Activated CD4-positive, CD25-positive, alpha-beta regulatory T cell treated with anti-CD3 and anti-CD28 coated beads, Interleukin-2, amount 50 U/mL, for 16 hours (primary cell): ENCODE data around the gene PRSS12.
"Not testable (repeated sequence)": the region's sequence is repeated elsewhere in the genome, so short reads cannot be mapped to it uniquely, and the experiment has no call there.

Source experiments
- DNase-seq: peaks from one replicate; pipeline ENCODE4 v3.0.0-alpha.2; 2020; ENCODE audit warnings: low read depth, low spot score

The PRSS12 gene, protein sequence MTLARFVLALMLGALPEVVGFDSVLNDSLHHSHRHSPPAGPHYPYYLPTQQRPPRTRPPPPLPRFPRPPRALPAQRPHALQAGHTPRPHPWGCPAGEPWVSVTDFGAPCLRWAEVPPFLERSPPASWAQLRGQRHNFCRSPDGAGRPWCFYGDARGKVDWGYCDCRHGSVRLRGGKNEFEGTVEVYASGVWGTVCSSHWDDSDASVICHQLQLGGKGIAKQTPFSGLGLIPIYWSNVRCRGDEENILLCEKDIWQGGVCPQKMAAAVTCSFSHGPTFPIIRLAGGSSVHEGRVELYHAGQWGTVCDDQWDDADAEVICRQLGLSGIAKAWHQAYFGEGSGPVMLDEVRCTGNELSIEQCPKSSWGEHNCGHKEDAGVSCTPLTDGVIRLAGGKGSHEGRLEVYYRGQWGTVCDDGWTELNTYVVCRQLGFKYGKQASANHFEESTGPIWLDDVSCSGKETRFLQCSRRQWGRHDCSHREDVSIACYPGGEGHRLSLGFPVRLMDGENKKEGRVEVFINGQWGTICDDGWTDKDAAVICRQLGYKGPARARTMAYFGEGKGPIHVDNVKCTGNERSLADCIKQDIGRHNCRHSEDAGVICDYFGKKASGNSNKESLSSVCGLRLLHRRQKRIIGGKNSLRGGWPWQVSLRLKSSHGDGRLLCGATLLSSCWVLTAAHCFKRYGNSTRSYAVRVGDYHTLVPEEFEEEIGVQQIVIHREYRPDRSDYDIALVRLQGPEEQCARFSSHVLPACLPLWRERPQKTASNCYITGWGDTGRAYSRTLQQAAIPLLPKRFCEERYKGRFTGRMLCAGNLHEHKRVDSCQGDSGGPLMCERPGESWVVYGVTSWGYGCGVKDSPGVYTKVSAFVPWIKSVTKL

DNA sequence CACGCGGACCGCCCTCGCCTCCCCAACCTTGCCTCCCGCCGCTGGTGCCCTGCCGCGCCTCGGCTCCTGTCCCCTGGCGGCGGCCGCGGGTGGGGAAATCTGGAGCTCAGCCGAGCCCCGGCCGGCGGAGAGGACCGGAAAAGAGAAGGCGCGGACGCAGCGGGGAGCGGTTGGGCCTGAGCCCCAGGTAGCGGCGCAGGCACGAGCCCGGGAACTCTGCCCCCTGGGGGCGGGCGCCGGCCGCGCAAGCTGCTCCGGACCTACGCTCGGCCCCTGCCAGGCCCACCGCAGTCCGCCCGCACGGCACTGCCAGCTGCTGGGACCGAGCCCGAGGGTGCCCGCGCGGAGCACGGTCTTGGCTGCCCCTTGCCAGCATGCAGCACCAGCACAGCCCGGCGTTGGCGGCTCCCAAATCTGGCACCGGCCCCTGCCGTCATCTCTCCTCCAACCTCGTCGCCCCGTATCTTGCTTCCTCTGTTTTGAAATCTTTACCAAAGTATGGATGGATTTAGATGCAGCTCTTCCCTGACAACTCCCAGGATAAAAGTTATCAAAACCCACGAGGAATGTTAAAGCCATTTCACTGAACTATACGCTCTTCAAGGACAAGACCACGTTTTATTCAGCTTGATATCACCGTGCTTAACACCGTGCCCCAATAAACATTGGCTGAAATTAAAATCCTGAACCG lies at the start of gene PRSS12:
TSS of gene PRSS12 (minus strand) at position 161 of the 691 bp plus-strand sequence. CDS start 283 bp downstream, outside the sequence.
- no peak for DNase-seq

DNA sequence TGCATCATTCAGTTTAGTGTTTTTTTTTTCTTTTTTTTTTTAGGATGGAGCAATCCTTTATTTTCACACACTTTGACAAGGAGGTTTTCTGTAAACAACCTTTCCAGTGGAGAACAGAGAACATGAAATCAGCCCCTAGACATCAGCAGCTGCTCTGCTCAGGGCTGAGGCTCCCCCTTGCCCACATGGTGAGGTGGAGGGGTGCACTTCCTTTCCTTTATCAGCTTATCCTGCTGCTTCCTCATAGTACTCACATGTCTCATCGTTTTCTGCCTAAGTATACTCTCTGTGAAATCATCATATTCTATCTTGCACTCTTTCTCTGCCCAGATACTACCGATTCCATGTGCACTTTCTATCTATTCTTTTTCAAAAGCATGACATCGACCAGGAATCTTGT lies 47.6 kb upstream of the PRSS12 start:
- no peak for DNase-seq

DNA sequence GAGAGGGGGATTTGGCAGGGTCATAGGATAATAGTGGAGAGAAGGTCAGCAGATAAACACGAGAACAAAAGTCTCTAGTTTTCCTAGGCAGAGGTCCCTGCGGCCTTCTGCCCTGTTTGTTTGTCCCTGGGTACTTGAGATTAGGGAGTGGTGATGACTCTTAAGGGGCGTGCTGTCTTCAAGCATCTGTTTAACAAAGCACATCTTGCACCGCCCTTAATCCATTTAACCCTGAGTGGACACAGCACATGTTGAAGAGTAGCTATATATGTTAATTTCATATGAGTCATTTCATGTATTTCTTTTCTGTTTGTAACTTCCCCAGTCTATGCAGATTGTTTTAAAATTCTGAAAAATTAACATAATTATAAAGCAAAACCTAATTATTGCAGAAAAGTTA lies 47.1 kb upstream of the PRSS12 start:
- DNase-seq, result not testable (repeated sequence)

DNA sequence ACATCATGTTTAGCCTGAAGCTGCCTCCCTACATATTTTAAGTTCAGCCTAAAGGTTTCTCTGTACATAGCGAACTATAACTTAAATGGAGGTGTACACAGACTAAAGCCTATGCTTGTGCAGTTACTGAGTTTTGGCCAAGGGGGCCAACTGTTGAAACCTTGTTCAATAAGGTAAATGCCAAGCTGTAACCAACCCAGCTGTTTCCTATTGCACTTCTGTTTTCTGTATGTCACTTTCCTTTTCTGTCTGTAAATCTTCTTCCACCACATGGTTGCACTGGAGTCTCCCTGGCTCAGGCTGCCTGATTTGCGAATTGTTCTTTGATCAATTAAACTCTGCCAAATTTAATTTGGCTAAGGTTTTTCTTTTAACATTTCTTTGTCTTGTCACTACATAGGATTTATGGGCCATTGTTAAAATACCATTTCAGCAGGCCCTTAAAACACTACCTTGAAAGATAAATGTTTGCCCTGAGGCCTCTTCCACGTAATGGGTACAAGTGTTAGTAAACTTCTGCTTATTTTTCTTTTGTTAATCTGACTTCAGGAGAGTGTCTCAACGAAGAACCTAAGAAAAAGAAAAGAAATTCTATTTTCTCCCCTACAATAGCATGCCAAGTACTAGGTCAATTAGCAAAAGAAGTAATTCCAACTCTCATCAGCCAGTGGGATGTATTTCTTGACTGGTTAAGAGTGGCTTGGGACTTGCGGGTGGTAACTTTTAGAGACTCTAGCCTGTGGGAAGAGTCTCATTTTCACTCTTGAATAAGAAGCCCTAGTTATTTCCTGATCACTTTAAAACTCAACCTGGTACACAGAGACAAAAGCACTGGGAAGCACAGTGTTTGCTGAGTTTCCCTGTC lies 45.7 kb upstream of the PRSS12 start:
- DNase-seq, result no peak

DNA sequence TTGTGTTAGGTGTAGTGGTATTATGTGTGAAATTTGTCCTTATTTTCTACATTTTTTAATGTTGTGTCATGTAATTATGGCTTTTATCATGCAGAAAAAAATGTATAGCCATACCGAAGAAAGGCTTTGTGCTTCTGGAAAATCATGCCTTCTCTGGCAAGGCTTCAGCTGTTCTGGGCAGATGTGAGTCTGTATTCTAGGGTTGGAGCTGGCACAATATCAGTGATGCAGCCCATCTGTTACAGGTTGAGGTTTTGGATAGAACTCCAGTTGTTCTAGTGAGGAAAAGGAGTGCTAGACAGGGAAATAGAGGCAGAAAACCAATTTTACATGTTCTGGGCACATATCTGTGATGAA lies 44.8 kb upstream of the PRSS12 start:
- no peak for DNase-seq

DNA sequence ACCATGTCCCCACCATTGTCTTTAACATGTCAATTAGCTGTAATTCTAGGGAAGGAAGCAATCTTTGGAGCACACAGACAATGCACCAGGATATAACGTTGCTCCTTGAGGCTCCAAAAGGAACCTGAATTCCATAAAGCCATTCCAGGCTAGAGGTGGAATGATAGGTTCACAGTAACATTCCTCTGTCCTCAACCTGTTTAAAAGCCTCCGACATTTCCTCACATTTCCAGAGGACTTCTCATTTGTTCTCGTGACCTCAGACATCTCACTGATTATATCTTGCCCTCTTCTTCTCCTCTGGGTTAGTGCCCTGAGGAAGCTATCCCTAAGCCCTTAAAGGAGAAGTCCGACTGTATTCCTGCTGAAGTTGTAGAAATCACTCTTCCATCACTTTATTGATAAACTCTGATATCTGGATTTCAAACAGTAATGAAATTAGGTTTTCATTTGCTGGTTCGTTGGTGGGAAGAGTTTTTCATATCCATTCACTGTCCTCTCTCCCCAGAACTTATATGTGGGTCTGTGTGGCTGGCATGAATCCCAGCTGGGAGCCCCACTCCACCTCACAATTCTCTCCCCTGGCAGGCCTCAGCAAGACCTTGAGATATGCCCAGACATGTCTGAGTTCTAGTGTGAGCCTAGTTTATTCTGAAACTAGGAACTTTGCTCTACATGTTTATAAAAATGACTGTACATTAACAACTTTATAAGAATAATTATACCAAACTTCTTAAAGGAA lies 44.2 kb upstream of the PRSS12 start:
- no peak for DNase-seq

DNA sequence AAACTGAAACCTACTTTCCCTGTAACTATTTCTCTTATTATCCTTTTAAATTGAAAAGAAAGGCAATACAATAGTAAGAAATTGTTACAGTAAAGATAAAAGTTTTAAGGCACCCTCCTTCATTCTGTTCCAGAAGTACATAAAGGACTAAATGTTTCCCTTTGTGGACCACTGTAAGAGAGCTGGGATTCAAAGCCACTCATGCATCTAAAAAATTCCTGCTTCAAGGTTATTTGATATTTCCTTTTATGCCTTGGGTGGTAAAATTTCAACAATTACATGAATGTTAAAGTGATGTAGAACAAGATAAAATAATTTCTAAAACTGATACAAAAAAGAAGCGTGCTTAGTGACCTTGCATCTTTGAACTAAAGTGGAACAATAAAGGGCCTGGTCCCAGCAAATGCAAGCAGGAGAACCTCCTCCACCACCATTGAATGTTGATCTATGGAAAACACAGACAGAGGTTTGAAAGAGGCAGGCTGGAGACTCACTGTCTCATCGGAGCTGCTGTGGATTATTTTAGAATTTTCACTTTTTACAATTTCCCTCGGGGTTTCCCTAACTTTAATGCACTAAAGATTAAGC lies 42.3 kb upstream of the PRSS12 start:
- no peak for DNase-seq

DNA sequence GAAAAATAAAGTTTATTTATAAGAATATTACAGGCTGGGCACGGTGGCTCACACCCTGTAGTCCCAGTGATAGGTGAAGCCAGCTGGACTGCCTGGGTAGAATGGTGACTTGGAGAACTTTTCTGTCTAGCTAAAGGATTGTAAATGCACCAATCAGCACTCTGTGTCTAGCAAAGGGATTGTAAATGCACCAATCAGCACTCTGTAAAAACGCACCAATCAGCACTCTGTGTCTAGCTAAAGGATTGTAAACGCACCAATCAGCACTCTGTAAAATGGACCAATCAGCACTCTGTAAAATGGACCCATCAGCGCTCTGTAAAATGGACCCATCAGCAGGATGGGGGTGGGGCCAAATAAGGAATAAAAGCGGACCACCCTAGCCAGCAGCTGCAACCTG lies 39.7 kb upstream of the PRSS12 start:
- not testable (repeated sequence) for DNase-seq

DNA sequence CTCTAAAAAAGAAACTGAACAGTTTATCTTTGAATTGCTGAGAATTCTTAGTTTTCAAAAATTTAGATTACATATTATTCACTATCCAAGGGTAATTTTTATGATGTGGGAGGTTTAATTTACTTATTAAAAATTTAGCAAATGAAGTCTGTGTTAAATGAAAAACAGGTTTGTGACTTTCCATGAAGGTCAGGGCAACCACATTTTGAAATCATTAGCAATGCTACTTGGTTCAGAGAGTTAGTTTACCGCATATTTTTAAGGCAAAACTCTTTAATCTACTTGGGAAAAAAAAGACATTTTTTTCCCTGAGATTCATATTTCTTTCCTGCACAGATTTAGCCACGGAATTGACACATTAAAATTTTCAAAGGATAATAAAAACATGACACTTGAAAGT lies 37.3 kb upstream of the PRSS12 start:
- DNase-seq, result no peak

DNA sequence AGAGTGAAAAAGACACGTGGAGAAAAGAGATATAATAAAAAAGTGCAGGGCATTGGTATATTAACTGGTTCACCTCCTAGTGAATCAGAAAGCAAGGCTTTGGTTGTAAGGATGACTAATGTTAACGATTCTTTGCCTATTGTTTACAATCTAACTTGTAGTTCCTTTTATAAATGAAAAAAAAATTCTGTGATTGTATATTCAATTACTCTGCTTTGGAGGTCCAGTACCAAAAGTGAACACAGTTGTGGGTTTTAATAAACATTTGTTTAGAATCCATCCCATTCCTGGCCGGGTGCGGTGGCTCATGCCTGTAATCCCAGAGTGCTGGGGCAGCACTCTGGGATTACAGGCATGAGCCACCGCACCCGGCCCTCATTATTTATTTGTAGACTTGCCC lies 36.9 kb upstream of the PRSS12 start:
- no peak for DNase-seq

DNA sequence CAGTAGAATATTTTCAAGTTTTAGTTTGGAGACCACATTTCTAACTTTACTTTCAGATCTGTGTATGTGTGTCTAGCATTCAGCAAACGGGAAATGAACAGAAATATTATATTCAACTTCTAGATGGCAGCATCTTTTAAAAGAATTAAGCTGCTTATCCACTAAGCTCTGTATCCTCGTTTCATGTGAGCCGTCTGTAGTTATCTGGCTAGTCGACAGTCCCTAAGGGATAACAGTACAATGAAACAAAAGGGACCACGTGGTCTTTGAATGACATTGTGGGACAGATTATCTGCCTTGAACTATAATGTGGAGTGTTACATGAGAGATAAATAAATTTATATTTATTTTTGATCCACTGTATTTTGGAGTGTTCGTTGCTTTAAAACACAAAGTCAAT lies 35.8 kb upstream of the PRSS12 start:
- no peak for DNase-seq

DNA sequence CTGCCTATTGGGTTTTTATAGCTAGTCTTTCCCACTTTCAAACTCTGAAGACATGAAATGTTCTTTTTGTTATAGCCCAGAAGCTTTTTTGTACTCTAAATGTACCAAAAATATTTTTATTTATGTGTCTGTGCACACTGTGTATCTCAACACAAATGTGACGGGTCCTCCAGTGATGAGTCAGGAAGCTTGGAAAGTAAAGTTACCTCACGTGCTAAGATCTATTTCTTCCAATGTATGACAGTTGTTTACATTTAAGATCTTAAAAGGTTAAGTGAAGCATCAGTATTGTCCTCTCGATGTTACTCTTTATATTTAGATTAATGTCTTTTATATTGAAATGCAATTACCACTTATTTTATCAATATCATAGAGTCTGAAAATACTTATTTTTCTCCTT lies 29.1 kb upstream of the PRSS12 start:
- DNase-seq, result no peak

DNA sequence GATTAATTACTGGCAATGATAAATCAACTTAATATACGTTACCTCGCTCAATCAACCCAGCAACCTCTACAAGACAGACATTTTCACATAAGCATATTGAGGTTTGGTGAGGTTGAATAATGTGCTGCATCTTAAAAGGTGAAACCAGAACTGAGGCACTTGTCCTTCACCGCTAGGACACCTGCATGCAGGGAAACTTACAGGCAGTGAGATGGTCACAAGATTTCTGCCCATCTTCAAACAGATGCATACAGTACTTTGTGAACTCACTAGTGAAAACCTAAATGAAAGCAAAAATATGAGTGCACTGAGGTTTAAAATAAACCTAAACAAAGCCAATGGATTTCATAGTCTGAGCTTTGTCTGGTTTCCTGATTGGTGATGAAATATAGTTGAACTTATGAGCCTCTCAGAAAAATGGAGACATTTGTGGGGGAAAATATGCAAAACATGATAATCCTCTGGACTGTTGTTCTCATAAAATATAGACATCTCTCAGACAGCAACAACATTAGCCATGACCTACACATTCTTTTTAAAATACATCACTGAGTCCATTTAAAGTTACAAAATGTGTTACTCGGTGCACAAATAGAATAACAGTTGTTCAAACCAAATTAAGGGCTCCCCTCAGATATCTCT lies 20.9 kb upstream of the PRSS12 start:
- no peak for DNase-seq

DNA sequence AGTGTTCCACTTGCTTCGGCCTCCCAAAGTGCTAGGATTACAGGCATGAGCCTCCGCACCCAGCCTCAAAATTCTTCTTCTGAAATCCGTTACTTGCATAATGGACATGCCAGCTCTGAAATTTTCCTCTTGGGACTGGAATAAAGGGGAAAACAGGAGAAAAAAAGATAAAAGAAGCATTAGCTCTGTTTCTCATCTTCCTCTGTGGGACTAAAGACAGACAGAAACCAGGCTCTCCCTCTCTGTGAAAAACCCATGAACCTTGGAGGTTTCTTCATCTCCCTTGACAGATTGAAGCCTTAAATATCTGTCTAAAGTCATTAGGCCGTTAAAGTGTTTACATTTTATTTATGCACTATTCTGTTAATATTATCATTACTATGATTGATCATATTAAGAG lies 19.4 kb upstream of the PRSS12 start:
- DNase-seq, result no peak

DNA sequence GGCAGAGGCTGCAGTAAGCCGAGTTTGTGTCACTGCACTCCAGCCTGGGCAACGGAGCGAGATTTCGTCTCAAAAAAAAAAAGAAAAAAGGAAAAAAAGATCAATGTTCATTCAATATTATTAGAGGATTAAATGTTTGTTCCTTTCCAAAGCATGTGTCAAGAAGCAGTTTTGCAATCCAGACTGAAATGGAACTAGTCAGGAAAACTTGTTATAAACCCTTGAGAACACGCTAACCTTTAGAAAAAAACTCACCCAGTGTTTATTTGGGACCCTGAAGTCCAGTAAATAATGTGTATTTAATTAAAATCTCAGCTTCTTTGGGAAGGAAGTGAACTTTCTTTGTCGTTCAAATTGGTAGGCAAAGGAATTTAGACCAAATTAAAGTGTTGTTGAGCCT lies 16.4 kb upstream of the PRSS12 start:
- DNase-seq, result no peak

DNA sequence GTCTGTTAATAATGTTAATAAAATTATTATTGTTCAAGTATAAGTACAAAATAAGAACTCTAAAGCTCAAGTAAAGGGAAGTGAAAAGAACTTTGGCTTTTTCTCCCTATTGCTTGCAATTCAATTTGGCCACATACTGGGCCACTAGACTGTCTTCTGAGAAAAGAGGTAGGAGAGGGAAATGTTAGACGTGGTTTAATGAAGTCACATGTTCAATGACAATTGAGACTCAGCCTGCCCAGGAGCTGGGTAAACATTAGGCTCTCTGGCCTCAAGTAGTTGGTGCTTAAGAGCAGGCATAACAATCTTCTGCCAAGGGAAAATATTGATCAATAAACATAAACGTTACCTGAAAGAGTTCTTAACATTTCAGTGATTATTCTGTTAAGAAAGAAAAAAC lies 15.1 kb upstream of the PRSS12 start:
- DNase-seq, result no peak

DNA sequence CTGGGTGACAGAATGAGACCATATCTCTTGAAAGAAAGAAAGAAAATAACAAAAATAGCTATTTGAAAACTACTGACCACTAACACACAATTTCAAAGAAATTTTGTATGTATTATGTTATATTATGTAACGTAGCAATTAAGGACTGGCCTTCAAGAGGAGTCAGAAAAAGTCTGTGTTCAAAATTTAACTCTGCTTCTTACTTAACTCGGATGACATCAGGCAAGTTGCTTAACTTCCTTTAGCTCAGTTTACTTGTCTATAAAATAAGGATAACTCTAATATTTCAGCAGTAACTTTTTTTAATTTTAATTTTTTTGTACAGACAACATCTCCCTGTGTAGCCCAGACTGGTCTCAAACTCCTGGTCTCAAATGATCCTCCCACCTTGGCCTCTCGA lies 14.6 kb upstream of the PRSS12 start:
- DNase-seq, result no peak

DNA sequence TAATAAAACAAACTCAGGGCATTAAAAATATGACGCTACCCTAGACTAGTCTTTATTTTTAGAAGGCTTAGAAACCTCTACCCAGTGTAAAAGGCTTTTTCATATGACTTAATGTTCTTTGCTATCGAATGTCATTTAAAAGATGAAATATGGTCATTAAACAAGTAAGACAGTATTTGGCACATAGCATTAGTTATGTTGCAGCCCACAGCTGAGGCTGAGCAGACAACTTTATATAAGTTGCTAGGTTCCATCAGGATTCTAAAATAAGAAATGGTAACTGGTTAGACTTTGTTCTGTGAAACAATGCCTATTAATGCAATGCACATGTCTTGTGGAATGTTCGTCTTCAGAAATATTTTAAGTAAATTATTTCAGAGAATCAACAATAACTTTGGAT lies 10.4 kb upstream of the PRSS12 start:
- no peak for DNase-seq

DNA sequence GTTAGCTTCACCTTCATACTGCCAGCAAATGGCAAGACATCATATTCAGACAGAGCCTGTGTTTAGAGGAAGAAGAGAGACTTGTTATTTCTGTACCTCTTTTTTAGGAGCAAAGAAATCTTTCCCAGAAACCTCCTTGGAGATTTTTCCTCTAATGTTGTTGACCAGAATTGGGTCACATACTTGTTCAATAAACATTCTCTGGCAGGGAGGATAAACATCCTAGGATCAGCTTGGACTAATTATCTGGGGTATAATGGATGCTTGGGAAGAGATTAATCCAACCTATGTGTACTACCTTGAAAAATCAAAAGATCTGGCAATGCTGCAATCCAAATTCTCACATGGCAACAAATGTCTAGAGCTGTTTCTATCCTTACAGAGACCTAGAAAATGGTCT lies 8.4 kb upstream of the PRSS12 start:
- no peak for DNase-seq

DNA sequence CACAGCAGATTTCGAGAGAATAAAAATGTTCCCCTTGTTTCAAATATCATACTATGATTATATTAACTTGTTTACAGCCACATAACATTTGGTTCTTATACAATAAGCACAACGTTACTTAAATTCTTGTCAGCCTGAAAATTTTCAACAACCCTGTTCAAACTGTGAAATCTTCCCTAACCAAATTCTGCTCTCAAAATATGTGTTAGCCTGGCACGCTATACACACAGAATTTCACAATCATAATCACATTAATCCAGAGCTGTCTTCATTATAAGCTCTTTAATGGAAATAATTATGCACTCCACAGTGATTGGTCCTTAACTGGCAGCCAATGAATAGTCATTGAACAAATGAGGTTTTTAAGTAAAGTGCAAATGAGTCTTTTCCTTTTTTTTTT lies 7.3 kb upstream of the PRSS12 start:
- no peak for DNase-seq
